A673 (cell line): ENCODE measurements around the gene RNF144B.

Source experiments
- EZH2 ChIP-seq: fragments of 200-600 bp; sonication (generic); IDR thresholded peaks from 2 replicates; pipeline ENCODE4 v1.6.1; 2017; ENCODE audit warnings: borderline replicate concordance, low read depth, mild to moderate bottlenecking, mixed read lengths, antibody characterized with exemption, low read length; ENCODE audit not compliant: poor library complexity, severe bottlenecking
- TF ChIP-seq, protein P1 (sequence below): fragments of 300-800, 200-600 bp; sonication (generic); conservative IDR thresholded peaks from 2 replicates; pipeline ENCODE4 v1.5.1; 2017; ENCODE audit warnings: low read depth, mild to moderate bottlenecking, antibody characterized with exemption, low read length, moderate library complexity, mixed read lengths

DNA sequence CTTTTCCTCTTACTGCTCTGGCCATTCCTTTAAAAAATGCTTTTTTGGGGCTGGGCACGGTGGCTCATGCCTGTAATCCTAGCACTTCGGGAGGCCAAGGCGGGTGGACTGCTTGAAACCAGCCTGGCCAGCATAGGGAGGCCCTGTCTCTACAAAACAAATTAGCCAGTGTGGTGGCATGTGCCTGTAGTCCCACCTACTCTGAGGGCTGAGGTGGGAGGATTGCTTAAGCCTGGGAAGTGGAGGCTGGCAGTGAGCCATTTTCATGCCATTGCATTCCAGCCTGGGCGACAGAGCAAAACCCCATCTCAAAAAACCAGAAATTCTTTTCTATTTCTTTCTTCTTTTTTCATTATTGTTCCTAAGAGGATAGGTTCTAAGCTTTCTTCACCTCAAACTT, 36.9 kb upstream of the RNF144B start:
- TF ChIP-seq, protein P1, sequence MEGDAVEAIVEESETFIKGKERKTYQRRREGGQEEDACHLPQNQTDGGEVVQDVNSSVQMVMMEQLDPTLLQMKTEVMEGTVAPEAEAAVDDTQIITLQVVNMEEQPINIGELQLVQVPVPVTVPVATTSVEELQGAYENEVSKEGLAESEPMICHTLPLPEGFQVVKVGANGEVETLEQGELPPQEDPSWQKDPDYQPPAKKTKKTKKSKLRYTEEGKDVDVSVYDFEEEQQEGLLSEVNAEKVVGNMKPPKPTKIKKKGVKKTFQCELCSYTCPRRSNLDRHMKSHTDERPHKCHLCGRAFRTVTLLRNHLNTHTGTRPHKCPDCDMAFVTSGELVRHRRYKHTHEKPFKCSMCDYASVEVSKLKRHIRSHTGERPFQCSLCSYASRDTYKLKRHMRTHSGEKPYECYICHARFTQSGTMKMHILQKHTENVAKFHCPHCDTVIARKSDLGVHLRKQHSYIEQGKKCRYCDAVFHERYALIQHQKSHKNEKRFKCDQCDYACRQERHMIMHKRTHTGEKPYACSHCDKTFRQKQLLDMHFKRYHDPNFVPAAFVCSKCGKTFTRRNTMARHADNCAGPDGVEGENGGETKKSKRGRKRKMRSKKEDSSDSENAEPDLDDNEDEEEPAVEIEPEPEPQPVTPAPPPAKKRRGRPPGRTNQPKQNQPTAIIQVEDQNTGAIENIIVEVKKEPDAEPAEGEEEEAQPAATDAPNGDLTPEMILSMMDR, result no peak
- TF ChIP-seq EZH2, result no peak
